Neuron (in vitro differentiated cells): ENCODE data around the gene BLOC1S4.

Experiments used
- H2AFZ ChIP-seq: one replicate; pipeline ENCODE4 v1.6.1; 2013; ENCODE audit warnings: low read depth, mild to moderate bottlenecking, inconsistent platforms, low read length, moderate library complexity
- H3K27me3 ChIP-seq: one replicate; pipeline ENCODE4 v1.6.1; 2013; ENCODE audit warnings: low read length; ENCODE audit not compliant: insufficient read depth
- H3K36me3 ChIP-seq: one replicate; pipeline ENCODE4 v1.6.1; 2013; ENCODE audit warnings: low read length; ENCODE audit not compliant: insufficient read depth
- H3K4me1 ChIP-seq: one replicate; pipeline ENCODE4 v1.6.1; 2013; ENCODE audit warnings: low read length; ENCODE audit not compliant: insufficient read depth
- H3K4me3 ChIP-seq: 2 replicates; pipeline ENCODE4 v1.5.1; 2013; ENCODE audit warnings: mild to moderate bottlenecking, low read length, moderate library complexity
- H3K9me3 ChIP-seq: one replicate; pipeline ENCODE4 v1.6.1; 2013; ENCODE audit warnings: low read length

The BLOC1S4 gene

DNA sequence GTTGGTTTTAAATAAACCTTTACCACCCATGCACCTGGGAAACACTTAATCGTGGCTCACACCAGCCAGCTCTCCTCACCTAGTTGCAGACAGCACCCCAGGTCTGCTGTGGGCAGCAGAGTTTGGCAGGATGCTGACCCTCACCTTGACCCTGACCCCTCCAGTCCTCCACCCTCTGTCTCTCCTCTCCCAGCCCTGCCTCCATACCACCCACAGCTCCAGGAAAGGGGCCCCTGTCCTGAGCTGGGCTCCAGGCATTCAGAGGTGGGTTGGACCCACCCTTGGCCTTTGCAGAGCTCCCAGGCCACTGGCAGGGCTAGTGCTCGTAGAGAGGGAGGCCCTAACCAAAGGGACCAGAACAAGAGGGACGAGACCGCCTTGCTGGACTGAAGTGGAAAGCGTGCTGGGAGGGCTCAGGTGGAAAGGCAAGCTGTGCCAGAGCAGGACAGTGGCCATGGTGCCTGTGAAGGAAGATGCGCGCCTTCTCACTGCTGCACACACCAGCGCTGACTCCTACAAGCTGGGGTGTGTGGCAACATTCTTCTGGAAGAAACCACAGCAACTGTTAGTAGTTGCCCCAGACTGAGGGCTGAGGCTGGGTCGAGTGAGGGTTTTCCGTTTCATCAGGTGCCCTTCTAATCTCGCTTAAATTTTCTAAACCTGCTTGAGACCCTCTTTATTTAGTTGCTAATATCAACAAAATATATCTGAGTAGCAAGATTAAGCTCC, 32.9 kb upstream of the BLOC1S4 start:
- H3K36me3 ChIP-seq, result no peaks in the 10 kb centered on the region
- no peaks in the 10 kb centered on the region for H3K4me1 ChIP-seq
- peaks cover 2% of the 10 kb centered on the region for H3K9me3 ChIP-seq
- H3K27me3 ChIP-seq, result no peaks in the 10 kb centered on the region
- no peak overlapping the region for H2AFZ ChIP-seq
- H3K4me3 ChIP-seq, result no peak overlapping the region

DNA sequence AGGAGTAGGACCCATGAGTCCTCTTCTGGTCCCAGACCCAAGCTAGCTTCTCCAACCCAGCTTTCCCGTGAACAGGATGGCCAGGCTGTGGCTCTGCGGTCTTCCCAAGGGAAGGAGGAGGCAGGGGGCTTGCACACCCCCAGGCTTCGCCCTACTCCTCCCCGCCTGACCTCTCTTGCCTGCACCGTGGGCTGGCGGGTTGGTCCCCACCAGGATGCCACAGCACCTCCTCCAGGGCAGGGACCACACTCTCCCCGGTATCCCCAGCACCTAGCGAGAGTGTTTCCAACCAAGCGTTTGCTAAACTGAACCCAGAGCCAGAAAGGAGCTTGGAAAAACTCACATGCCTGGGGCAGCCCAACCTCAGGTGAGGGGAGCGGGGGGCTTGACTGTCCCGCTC, 31.3 kb upstream of the BLOC1S4 start:
- Histone ChIP-seq H3K4me1 (peaks cover 7% of the 10 kb centered on the region), H3K36me3 (no peaks in the 10 kb centered on the region), H3K9me3 (no peaks in the 10 kb centered on the region), H2AFZ (no peak overlapping the region), H3K27me3 (no peaks in the 10 kb centered on the region), H3K4me3 (no peak overlapping the region)

DNA sequence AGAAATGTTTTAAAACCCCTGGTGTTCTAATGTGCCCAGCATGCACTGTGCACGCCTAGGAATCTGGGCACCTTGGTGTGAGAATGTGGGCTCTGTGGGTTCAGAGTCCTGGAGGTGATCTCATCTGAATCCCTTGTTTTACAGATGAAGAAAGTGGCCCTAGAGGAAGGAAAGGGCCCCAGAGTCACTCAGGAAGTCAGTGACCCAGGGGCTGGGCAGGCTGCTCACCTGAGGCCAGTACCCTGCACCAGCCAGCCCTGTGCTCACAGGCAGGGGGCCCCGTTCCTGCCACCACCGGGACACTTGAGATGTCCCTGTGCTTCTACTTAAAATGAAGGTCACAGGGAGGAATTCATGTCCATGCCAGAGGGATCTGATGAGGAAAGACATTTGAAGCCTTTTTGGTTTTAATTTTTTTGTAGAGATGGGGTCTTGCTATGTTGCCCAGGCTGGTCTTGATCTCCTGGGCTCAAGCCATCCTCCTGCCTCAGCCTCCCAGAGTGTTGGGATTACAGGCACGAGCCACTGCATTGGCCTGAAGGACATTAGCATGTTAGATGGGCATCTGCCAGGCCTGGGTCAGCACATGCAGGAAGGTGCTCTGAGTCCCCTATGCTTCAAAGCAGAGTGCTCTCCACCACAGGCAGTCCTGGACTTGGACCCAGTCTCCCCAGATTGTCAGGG, 29.7 kb upstream of the BLOC1S4 start:
- Histone ChIP-seq H3K27me3 (no peaks in the 10 kb centered on the region), H3K4me3 (no peak overlapping the region), H3K36me3 (no peaks in the 10 kb centered on the region)

DNA sequence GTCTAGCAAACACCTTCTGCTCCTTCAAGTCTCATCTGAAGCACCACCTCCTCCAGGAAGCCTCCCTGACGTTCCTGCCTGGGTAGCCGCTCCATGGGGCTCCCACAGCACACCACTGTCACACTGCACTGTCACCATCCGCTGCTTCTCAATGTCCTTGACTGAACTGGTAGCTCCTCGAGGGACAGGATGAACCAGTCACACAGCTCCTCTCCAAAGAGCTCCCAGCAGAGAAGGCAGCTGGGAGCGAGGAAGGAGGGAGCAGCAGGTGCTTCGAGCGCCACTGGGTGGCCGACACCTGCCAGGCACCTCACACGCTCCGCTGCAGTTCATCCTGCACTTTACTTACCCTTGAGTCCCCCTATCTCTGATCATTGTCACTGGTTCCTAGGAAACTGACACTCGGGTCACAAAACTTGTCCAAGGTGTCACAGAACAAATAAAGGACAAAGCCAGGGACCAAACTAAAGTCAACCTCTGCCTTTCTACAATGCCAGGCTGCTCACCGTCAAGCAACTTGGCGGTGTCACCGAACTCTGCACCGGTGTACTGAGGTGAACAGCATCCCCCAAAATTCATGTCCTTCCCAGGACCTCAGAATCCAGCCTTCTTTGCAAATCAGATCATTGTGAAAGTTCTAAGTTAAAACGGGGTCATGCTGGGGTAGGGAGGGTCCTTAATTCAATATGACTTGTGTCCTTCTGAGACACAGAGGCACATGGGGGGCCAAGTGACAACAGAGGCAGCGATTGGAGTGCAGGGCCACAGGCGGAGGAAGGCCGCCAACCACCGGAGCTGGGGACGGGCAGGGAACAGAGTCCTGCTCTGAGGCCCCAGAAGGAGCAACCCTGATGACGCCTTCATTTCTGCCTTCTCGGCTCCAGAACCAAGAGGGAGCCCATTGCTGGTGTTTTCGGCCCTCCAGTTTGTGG, 27.8 kb upstream of the BLOC1S4 start:
- Histone ChIP-seq H3K27me3 (no peaks in the 10 kb centered on the region), H3K4me3 (no peak overlapping the region), H3K4me1 (peaks cover 7% of the 10 kb centered on the region), H2AFZ (no peak overlapping the region), H3K9me3 (no peaks in the 10 kb centered on the region), H3K36me3 (no peaks in the 10 kb centered on the region)

More for the DNA sequence above, 29.7 kb upstream of the BLOC1S4 start:
- H3K4me1 ChIP-seq, result peaks cover 7% of the 10 kb centered on the region
- H2AFZ ChIP-seq, result no peak overlapping the region
- H3K9me3 ChIP-seq, result no peaks in the 10 kb centered on the region

DNA sequence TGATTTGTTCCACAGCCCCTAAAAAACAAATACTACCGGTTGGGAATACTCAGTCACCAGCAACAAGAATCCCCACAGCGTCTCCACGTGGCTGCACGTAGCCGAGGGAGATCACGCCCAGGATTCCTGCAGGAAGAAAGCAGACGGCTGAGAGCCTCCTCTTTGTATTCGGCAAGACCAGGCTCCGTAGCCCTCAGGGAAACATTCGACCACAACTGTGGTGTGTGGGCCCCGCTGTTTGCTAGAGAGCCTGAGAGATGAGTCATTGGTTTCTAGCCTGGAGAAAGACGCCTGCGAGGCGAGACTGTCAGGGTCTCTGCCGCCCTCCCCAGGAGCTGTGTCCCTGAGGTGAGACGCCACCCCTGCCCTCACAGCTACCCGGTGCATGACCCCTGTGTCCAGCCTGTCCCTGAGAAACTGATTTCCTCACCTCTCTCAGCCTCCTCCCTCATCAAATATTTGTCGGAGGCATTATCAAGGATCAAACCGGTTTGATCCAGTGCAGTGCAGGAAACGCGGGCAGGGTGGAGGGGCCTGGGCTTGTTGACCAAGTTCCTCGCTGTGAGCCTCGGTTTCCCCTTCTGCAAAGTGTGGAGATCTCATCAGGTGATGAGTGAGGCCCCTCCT, 27.0 kb upstream of the BLOC1S4 start:
- H3K36me3 ChIP-seq, result no peaks in the 10 kb centered on the region
- peaks cover 7% of the 10 kb centered on the region for H3K4me1 ChIP-seq
- H2AFZ ChIP-seq, result no peak overlapping the region
- H3K9me3 ChIP-seq, result no peaks in the 10 kb centered on the region
- H3K27me3 ChIP-seq, result no peaks in the 10 kb centered on the region
- no peak overlapping the region for H3K4me3 ChIP-seq

DNA sequence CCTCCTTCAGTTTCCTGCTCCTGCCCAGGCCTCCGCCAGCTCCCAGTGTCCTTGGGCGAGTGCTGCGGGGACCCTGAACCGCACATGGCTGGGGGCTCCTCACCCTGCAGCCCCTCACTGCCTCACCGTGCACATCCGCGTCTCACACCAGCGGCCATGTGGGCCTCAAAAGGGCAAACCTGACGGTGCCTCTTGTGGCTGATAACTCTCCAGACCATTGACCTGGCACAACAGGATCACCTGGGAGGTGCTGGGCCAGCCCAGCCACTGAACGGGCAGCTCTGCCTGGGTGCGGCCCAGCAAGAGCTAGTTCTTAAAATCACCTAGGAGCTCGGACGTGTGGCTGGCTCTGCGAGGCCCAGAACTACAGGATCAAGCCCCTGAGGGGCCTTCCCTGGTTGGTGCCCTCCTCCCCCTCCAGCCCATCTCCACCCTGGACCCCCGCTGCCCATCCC, 26.4 kb upstream of the BLOC1S4 start:
- Histone ChIP-seq H3K36me3 (no peaks in the 10 kb centered on the region), H3K27me3 (no peaks in the 10 kb centered on the region), H3K4me1 (peaks cover 7% of the 10 kb centered on the region), H2AFZ (no peak overlapping the region), H3K9me3 (no peaks in the 10 kb centered on the region), H3K4me3 (no peak overlapping the region)

DNA sequence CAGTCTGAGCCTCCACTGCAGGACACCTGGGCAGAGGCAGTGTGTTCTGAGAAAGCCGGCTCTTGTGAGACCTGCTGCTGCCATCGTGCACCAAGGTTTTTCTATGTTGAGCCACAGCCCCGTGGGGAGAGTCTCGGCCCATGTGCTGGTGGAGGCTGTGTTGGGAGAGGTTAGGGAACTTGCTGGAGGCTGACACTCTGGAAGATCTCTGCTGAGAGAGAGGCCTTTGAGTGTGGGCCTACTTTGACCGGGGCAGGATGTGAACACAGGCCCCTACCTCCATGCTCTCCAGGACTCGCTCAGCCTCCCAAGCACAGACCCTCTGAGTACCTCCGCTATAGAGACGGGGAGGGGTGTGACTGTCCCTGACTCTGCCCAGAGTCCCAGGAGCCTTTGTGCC, 23.6 kb upstream of the BLOC1S4 start:
- Histone ChIP-seq H3K4me1 (peaks cover 7% of the 10 kb centered on the region), H3K4me3 (no peak overlapping the region), H3K9me3 (no peaks in the 10 kb centered on the region), H3K27me3 (no peaks in the 10 kb centered on the region), H2AFZ (no peak overlapping the region), H3K36me3 (no peaks in the 10 kb centered on the region)

DNA sequence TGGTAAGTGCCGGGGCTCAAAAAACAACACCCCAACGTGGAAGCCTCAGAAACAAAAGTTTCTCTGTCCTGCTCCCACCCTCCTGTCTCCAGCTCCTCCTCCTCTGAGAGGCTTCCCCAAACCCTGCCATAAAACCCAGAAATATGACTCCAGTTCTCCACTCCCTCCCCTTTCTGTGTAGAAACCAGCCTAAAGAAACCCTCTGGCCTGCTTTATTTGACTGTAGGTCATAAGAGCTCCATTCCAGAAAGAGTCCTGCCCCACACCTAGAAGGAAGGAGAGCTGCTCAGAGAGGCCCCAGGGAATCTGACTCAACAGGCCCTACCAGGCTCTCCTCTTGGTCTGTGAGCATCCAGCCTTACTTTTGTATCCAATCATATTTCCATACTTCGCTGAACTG, 23.2 kb upstream of the BLOC1S4 start:
- no peaks in the 10 kb centered on the region for H3K36me3 ChIP-seq
- no peak overlapping the region for H3K4me3 ChIP-seq
- H3K4me1 ChIP-seq, result peaks cover 7% of the 10 kb centered on the region
- no peaks in the 10 kb centered on the region for H3K27me3 ChIP-seq
- H3K9me3 ChIP-seq, result no peaks in the 10 kb centered on the region
- H2AFZ ChIP-seq, result no peak overlapping the region

DNA sequence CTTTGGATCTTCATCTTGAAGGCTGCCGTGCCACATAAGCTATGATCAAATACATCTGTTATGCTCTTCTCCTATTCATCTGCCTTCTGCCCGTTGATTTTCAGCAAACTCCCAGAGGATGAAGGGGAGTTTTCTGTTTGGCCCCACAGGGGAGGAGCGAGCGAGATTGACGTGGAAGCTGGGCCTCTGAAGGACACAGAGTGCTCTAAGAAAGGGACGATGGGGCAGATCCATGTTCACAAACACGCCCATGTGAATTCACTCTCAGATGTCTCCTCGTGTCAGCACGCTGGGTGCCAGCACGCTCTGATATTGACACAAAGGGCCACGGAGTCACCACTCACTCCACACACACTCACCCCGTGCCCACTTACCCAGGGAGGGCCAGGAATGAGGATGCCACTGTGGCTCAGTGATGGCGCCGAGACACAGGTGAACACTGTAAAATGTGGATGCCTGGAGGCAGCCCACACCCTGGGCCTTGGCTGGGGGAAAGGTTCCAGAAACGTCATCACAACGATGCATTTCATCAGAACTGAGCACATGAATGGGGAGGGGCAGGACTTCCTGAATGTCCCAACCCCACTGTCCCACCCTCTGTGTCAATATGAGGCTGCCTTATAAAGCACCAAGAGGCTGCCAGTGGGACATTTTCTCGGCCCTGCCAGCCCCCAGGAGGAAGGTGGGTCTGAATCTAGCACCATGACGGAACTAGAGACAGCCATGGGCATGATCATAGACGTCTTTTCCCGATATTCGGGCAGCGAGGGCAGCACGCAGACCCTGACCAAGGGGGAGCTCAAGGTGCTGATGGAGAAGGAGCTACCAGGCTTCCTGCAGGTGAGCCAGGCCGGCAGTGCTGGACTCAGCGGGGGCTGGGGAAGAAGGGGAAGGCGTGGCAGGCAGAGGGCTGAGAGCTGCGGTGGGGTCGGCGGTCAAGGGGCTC, 22.5 kb upstream of the BLOC1S4 start, which contains the start of gene S100P:
TSS of gene S100P (plus strand) at position 648 of the 946 bp plus-strand sequence. CDS start at position 703, 55 bp downstream.
- no peaks in the 10 kb centered on the region for H3K27me3 ChIP-seq
- H3K36me3 ChIP-seq, result no peaks in the 10 kb centered on the region
- H3K4me1 ChIP-seq, result peaks cover 7% of the 10 kb centered on the region
- no peak within 1 kb of the TSS for H2AFZ ChIP-seq
- no peaks in the 10 kb centered on the region for H3K9me3 ChIP-seq
- H3K4me3 ChIP-seq, result no peak within 1 kb of the TSS

DNA sequence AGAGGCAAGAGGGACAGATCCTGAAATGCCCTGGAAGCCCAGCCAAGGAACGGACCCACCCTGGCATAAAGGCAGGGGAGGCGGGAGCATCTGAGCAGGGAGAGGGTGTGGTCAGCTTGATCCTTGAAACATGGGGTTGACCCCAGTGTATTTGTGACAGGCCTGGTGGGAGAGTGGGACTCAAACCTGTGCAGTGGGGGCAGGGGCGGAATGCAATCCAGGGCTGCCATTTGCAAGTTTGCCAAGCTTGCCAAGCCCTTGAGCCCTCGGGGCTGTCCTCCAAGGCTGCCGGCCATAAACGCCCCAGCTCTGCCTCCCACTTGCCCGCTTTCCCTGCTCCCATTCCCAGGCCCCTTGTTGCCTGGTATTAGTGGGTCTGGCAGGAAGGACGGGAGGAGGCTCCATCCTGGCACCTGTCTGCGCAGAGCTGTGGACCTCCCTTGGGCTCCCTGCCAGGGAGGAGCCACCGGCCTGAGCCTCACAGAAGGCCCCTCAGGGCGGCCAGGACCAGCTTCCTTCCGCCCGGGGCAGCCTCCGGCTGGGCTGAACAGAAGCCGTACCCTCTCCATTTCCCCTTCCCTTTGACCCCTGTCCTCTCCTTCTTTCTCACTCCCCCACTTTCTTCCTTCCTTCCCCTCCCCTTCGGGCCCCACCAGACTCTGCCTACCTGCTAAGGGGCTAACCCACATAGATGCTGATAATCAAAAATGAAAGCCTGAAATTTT, 21.6 kb upstream of the BLOC1S4 start:
- no peak overlapping the region for H3K4me3 ChIP-seq
- peaks cover 2% of the 10 kb centered on the region for H3K4me1 ChIP-seq
- H3K27me3 ChIP-seq, result no peaks in the 10 kb centered on the region
- H3K36me3 ChIP-seq, result peaks cover 3% of the 10 kb centered on the region
- H3K9me3 ChIP-seq, result no peaks in the 10 kb centered on the region
- H2AFZ ChIP-seq, result no peak overlapping the region
